Measurements from ENCODE around the gene PTPA.

DNA sequence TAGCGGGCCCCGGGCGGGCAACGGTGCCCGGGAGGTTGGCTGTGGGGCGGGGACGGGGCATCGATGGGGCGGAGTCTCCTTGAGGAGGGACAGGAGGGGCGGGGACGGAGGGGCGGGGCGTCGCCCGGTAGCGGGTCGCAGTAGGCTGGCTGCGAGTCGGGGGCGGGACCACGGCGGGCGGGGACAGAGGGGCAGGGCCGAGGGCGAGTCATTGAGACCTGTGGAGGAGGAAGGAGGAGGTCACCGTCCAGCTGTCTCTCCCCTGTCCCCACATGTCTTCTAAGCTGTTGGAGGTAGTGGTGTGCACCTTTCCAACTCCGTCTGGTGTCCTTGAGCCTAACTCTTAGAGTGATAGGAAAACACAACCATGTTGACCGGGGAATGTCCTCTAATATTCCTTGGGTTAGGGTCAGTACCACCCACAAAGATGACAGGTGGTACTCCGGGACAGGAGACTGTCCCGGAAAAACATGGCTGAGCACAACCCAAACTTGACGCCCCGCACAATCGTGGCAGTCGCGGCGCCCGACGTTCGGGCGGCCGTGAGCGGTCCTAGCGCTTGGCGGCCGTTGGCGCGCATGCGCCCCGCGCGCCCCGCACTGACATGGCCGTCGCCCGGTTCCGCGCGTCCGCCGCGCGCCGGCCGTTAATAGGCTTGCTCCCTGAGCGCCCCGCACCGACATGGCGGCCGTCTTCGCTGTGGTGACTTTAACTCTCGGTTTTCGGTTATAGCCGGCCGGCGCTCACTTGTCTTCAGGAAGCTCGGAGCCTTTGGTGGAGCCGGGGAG lies at the start of gene PTPA, which contains the start of gene CRAT:
- TF ChIP-seq EZH2phosphoT487 (IDR thresholded peaks at IDR 0.05; ENCODE audit: low read depth): no peak
- TF ChIP-seq CTCF (IDR thresholded peaks at IDR 0.05; ENCODE audit: low read depth, low read length): no peak
